HFFc6 (cell line): ENCODE measurements around the gene OVCA2. TPM values are rescaled to one million over a fixed set of nuclear protein-coding genes. Genes with fewer than 3 reads are reported as not detected.

ENCODE experiments used
- DNase-seq: peaks from one replicate; pipeline ENCODE4 v3.0.0-alpha.2; 2018
- H3K27ac Mint-ChIP-seq: 2 replicates; pipeline ENCODE4 v1.8.0; 2020; ENCODE audit warnings: mild to moderate bottlenecking, mixed read lengths
- H3K27me3 Mint-ChIP-seq: 2 replicates; pipeline ENCODE4 v1.8.0; 2021; ENCODE audit warnings: mild to moderate bottlenecking, moderate library complexity, mixed read lengths; ENCODE audit not compliant: insufficient read depth
- H3K36me3 Mint-ChIP-seq: 2 replicates; pipeline ENCODE4 v1.8.0; 2021; ENCODE audit warnings: low read depth, mixed read lengths
- H3K4me1 Mint-ChIP-seq: 2 replicates; pipeline ENCODE4 v1.8.0; 2020; ENCODE audit warnings: low read depth, mixed read lengths
- H3K4me3 Mint-ChIP-seq: 2 replicates; pipeline ENCODE4 v1.8.0; 2020; ENCODE audit warnings: mild to moderate bottlenecking, moderate library complexity, mixed read lengths
- H3K9me3 Mint-ChIP-seq: 2 replicates; pipeline ENCODE4 v1.8.0; 2020; ENCODE audit warnings: mild to moderate bottlenecking, mixed read lengths
- CTCF ChIP-seq: fragments of 200-600 bp; sonication (generic); IDR thresholded peaks from 2 replicates; pipeline ENCODE4 v1.5.0; 2021; ENCODE audit warnings: antibody characterized with exemption, mild to moderate bottlenecking
- total RNA-seq, 6 experiments: library from RNA; stranded (reverse); fragmentation: NEBNext Ultra II Directional; extraction: Animal tissue kit (Norgen Biotek cat#: 25700); gene quantifications; 2 replicates in 1 of 6; 3 replicates in 5 of 6; pipeline ENCODE4 v1.2.3, GENCODE V29; 2021

The OVCA2 gene
- total RNA-seq, 6 experiments from 2014 or later = 39.5 to 44.3 (median 41.7) TPM

- peaks cover 8% of the 10 kb centered on the region; the same call in 1 of the 2 replicates for H3K36me3 Mint-ChIP-seq
- no peak overlapping the region for H3K27ac Mint-ChIP-seq
- no peak overlapping the region for H3K4me3 Mint-ChIP-seq
- DNase-seq = no peak
- H3K27me3 Mint-ChIP-seq = peaks cover 14% of the 10 kb centered on the region
- no peaks in the 10 kb centered on the region for H3K9me3 Mint-ChIP-seq
- no peak for TF ChIP-seq CTCF
- peaks cover 53% of the 10 kb centered on the region for H3K4me1 Mint-ChIP-seq
Observed at GRCh38 chr17:2028234-2028614, 13.6 kb upstream of the OVCA2 start.

GRCh38 chr17:2028737-2029136 lies 13.1 kb upstream of the OVCA2 start:
- H3K4me3 Mint-ChIP-seq = no peak overlapping the region

GRCh38 chr17:2029911-2030778 lies 11.7 kb upstream of the OVCA2 start, which contains the start of gene DPH1:
DPH1 (plus strand) TSS chr17:2030153; CDS start chr17:2030170, 17 bp downstream.
- H3K27me3 Mint-ChIP-seq = peaks cover 7% of the 10 kb centered on the region
- H3K4me1 Mint-ChIP-seq = peaks cover 59% of the 10 kb centered on the region
- DNase-seq = peak; percentile 89
- H3K4me3 Mint-ChIP-seq = peak within 1 kb of the TSS; percentile 97
- TF ChIP-seq CTCF = no peak
- H3K9me3 Mint-ChIP-seq = no peaks in the 10 kb centered on the region
- H3K27ac Mint-ChIP-seq = peak within 1 kb of the TSS; percentile 90
- H3K36me3 Mint-ChIP-seq = peaks cover 8% of the 10 kb centered on the region; the same call in 1 of the 2 replicates

More at GRCh38 chr17:2028737-2029136, 13.1 kb upstream of the OVCA2 start:
- Mint-ChIP-seq H3K27ac (no peak overlapping the region), H3K9me3 (no peaks in the 10 kb centered on the region), H3K27me3 (peaks cover 12% of the 10 kb centered on the region), H3K36me3 (peaks cover 8% of the 10 kb centered on the region; the same call in 1 of the 2 replicates), H3K4me1 (peaks cover 58% of the 10 kb centered on the region)
- no peak for TF ChIP-seq CTCF
- DNase-seq = no peak

- Mint-ChIP-seq H3K27ac (peak overlapping the region; percentile 90), H3K4me1 (peaks cover 59% of the 10 kb centered on the region), H3K27me3 (peaks cover 6% of the 10 kb centered on the region), H3K36me3 (peaks cover 8% of the 10 kb centered on the region; the same call in 1 of the 2 replicates), H3K4me3 (peak overlapping the region; percentile 97), H3K9me3 (no peaks in the 10 kb centered on the region)
- no peak for DNase-seq
- peak; percentile 75 for TF ChIP-seq CTCF
Observed at GRCh38 chr17:2030779-2031163, 11.1 kb upstream of the OVCA2 start.

GRCh38 chr17:2033153-2033552 lies 8.7 kb upstream of the OVCA2 start:
- Mint-ChIP-seq H3K4me1 (peaks cover 47% of the 10 kb centered on the region), H3K27ac (peak overlapping the region; percentile 90), H3K9me3 (no peaks in the 10 kb centered on the region), H3K4me3 (peak overlapping the region; percentile 78), H3K36me3 (peaks cover 24% of the 10 kb centered on the region), H3K27me3 (peaks cover 4% of the 10 kb centered on the region)
- DNase-seq = peak; percentile 65
- TF ChIP-seq CTCF = no peak
